OCI-LY7 (cell line): ENCODE data around the gene RSPH10B. TPM values are rescaled to one million over a fixed set of nuclear protein-coding genes. Genes with fewer than 3 reads are reported as not detected.
"Not testable (repeated sequence)": the region's sequence is repeated elsewhere in the genome, so short reads cannot be mapped to it uniquely, and the experiment has no call there.

Experiments
- BruUV-seq: library from RNA; stranded (reverse); fragments of 400-500 nt; replicated peaks from 2 replicates; lab custom pipeline; 2021; lab: Mats Ljungman, UMichigan
- CTCF ChIA-PET: fragments of 300-600 bp; sonication (Branson Sonifier 250); formaldehyde crosslinking; loops from one replicate; lab custom pipeline; 2022; ENCODE audit warnings: antibody characterized with exemption; ENCODE audit not compliant: unreplicated experiment; lab: Charles Lee
- POLR2A ChIA-PET: fragments of 300-600 bp; sonication (Branson Sonifier 250); formaldehyde crosslinking; loops from one replicate; lab custom pipeline; 2022; ENCODE audit warnings: antibody characterized with exemption; lab: Charles Lee
- DNase-seq: peaks from one replicate; pipeline ENCODE4 v3.0.0-alpha.2; 2015; ENCODE audit warnings: low spot score
- H2AFZ ChIP-seq: fragments of 200-600 bp; sonication (generic), shearing (Covaris generic); 2 replicates; pipeline ENCODE4 v1.6.1; 2014; ENCODE audit warnings: mild to moderate bottlenecking, antibody characterized with exemption, low read length, moderate library complexity
- H3K27ac ChIP-seq: fragments of 200-600 bp; sonication (generic); 2 replicates; pipeline ENCODE4 v1.5.1; 2014; ENCODE audit warnings: mixed run types, low read depth, mild to moderate bottlenecking, moderate library complexity, low read length, inconsistent platforms; ENCODE audit not compliant: poor library complexity, severe bottlenecking
- H3K36me3 ChIP-seq: fragments of 200-600 bp; sonication (generic); 2 replicates; pipeline ENCODE4 v1.6.1; 2014; ENCODE audit warnings: mild to moderate bottlenecking, antibody characterized with exemption, low read length, moderate library complexity, mixed read lengths; ENCODE audit not compliant: insufficient read depth
- H3K4me1 ChIP-seq: fragments of 200-600 bp; sonication (generic); 2 replicates; pipeline ENCODE4 v1.5.1; 2014; ENCODE audit warnings: mild to moderate bottlenecking, low read length; ENCODE audit not compliant: insufficient read depth, poor library complexity, severe bottlenecking
- H3K4me2 ChIP-seq: fragments of 200-600 bp; sonication (generic); 2 replicates; pipeline ENCODE4 v1.6.1; 2014; ENCODE audit warnings: mild to moderate bottlenecking, low read length
- H3K4me3 ChIP-seq: fragments of 200-600 bp; sonication (generic); 2 replicates; pipeline ENCODE4 v1.5.1; 2014; ENCODE audit warnings: mild to moderate bottlenecking, low read depth, low read length; ENCODE audit not compliant: poor library complexity, severe bottlenecking
- H3K79me2 ChIP-seq: fragments of 200-600 bp; sonication (generic); 2 replicates; pipeline ENCODE4 v1.6.1; 2016; ENCODE audit warnings: low read depth, mild to moderate bottlenecking, low read length, moderate library complexity, mixed read lengths; ENCODE audit not compliant: insufficient read depth
- H3K9me2 ChIP-seq: fragments of 200-600 bp; sonication (generic); 2 replicates; pipeline ENCODE4 v1.6.1; 2016; ENCODE audit warnings: mild to moderate bottlenecking, low read length, mixed read lengths; ENCODE audit not compliant: insufficient read depth
- H3K9me3 ChIP-seq: fragments of 200-600 bp; sonication (generic); 2 replicates; pipeline ENCODE4 v1.6.1; 2014; ENCODE audit warnings: mild to moderate bottlenecking, mixed run types, low read length, mixed read lengths
- H4K20me1 ChIP-seq: fragments of 200-600 bp; sonication (generic); 2 replicates; pipeline ENCODE4 v1.6.1; 2014; ENCODE audit warnings: mild to moderate bottlenecking, antibody characterized with exemption, low read length, moderate library complexity, mixed read lengths; ENCODE audit not compliant: insufficient read depth
- CTCF ChIP-seq: fragments of 200-600 bp; sonication (generic); conservative IDR thresholded peaks from 2 replicates; pipeline ENCODE4 v1.5.1; 2014; ENCODE audit warnings: mild to moderate bottlenecking, antibody characterized with exemption, low read length, moderate library complexity, mixed read lengths
- EZH2phosphoT487 ChIP-seq: fragments of 200-600 bp; sonication (generic); IDR thresholded peaks from 2 replicates; pipeline ENCODE4 v1.6.1; 2018; ENCODE audit warnings: low read depth, borderline replicate concordance, mild to moderate bottlenecking, mixed run types, antibody characterized with exemption, low read length, moderate library complexity, mixed read lengths
- intact Hi-C: fragments of 100-400 bp; cut with micrococcal nuclease; formaldehyde crosslinking; loops from one replicate; pipeline ENCODE4 v1.10.0; 2022; ENCODE audit not compliant: unreplicated experiment
- total RNA-seq, 2 experiments: library from RNA; depleted of rRNA in 1 of 2; stranded (reverse); fragments of >200 nt in 1 of 2; shearing (Covaris generic) in 1 of 2; gene quantifications; 2 replicates each; pipeline ENCODE4 v1.2.3, GENCODE V29; 2014 to 2022

The RSPH10B gene
- total RNA-seq, 2 experiments from 2014 or later = 0.09 to 0.29 TPM

GRCh38 chr7:6007386-6007785 is 36.9 kb upstream of the RSPH10B start:
- ChIA-PET POLR2A (interaction anchor here (0.7 to 2.9 kb wide), 5 partner anchors 13 to 100 kb away, joined by 3 to 9 read pairs (median 3); no protein-coding TSS in a partner anchor), CTCF (interaction anchor here (0.6 to 1.3 kb wide), 2 partner anchors 10 to 96 kb away, joined by 3 to 5 read pairs; no protein-coding TSS in a partner anchor)
- Histone ChIP-seq H3K4me2 (peak overlapping the region; percentile 55), H3K9me2 (no peaks in the 10 kb centered on the region), H3K79me2 (peaks cover 47% of the 10 kb centered on the region), H3K27ac (peak overlapping the region; percentile 57), H3K36me3 (peaks cover 48% of the 10 kb centered on the region), H4K20me1 (no peaks in the 10 kb centered on the region), H2AFZ (no peak overlapping the region), H3K4me3 (peak overlapping the region; percentile 91), H3K9me3 (no peaks in the 10 kb centered on the region), H3K4me1 (peaks cover 39% of the 10 kb centered on the region)
- TF ChIP-seq CTCF (no peak), EZH2phosphoT487 (no peak)
- no peak for DNase-seq
- no TSS peak for BruUV-seq
- intact Hi-C loops = loop anchor here (10.0 kb wide), 1 partner anchor 427 kb away; no protein-coding TSS in a partner anchor

GRCh38 chr7:5997210-5997808 is 26.8 kb upstream of the RSPH10B start:
- DNase-seq = peak; percentile 75
- H3K79me2 ChIP-seq = no peaks in the 10 kb centered on the region
- no TSS peak for BruUV-seq

GRCh38 chr7:5987061-5987460 is 16.6 kb upstream of the RSPH10B start:
- CTCF ChIA-PET, H3K4me2 ChIP-seq, H3K4me1 ChIP-seq, H2AFZ ChIP-seq, DNase-seq, H4K20me1 ChIP-seq, H3K79me2 ChIP-seq, POLR2A ChIA-PET, H3K4me3 ChIP-seq, H3K9me3 ChIP-seq, H3K9me2 ChIP-seq, H3K27ac ChIP-seq, intact Hi-C loops: not testable (repeated sequence)
- TSS peak; percentile 76 for BruUV-seq
- H3K36me3 ChIP-seq = peaks cover 65% of the 10 kb centered on the region

More at GRCh38 chr7:5997210-5997808, 26.8 kb upstream of the RSPH10B start:
- Histone ChIP-seq H3K36me3 (peaks cover 91% of the 10 kb centered on the region), H3K27ac (no peak overlapping the region), H3K9me3 (no peaks in the 10 kb centered on the region), H3K4me3 (no peak overlapping the region), H3K4me2 (no peak overlapping the region), H4K20me1 (no peaks in the 10 kb centered on the region), H2AFZ (no peak overlapping the region), H3K4me1 (no peaks in the 10 kb centered on the region), H3K9me2 (no peaks in the 10 kb centered on the region)
- CTCF ChIA-PET = interaction anchor here (1.1 to 1.3 kb wide), 2 partner anchors 10 to 110 kb away, joined by 4 to 5 read pairs; no protein-coding TSS in a partner anchor
- POLR2A ChIA-PET = interaction anchor here (0.5 to 1.5 kb wide), 6 partner anchors 11 to 308 kb away, joined by 3 to 9 read pairs (median 5); partner anchors contain the start of genes AIMP2 and PMS2
- intact Hi-C loops = loop anchor here (1.0 to 10.0 kb wide), 3 partner anchors 109 to 326 kb away; no protein-coding TSS in a partner anchor
- TF ChIP-seq CTCF = peak; percentile 91
- no peak for TF ChIP-seq EZH2phosphoT487

GRCh38 chr7:5979680-5980314 is 9.3 kb upstream of the RSPH10B start:
- BruUV-seq = TSS peak; percentile 55
- intact Hi-C loops, H3K4me3 ChIP-seq, H2AFZ ChIP-seq, H3K4me2 ChIP-seq, H3K9me3 ChIP-seq, DNase-seq, CTCF ChIA-PET, H3K79me2 ChIP-seq, H3K27ac ChIP-seq, POLR2A ChIA-PET, H3K4me1 ChIP-seq, H4K20me1 ChIP-seq, H3K9me2 ChIP-seq: not testable (repeated sequence)
- peaks cover 22% of the 10 kb centered on the region for H3K36me3 ChIP-seq

GRCh38 chr7:5973580-5973979 is 3.1 kb upstream of the RSPH10B start:
- POLR2A ChIA-PET, CTCF ChIA-PET, H3K9me3 ChIP-seq, H3K36me3 ChIP-seq, H3K79me2 ChIP-seq, intact Hi-C loops, H3K9me2 ChIP-seq, H3K4me1 ChIP-seq, DNase-seq, H4K20me1 ChIP-seq, H3K27ac ChIP-seq, BruUV-seq, H3K4me3 ChIP-seq, H2AFZ ChIP-seq, H3K4me2 ChIP-seq: not testable (repeated sequence)
